GM21423 (cell line): Measurements from ENCODE around the gene WDR4.
"Not testable (repeated sequence)": the region's sequence is repeated elsewhere in the genome, so short reads cannot be mapped to it uniquely, and the experiment has no call there.

Experiments
- ATAC-seq: cut with Tn5 transposase; IDR thresholded peaks from one replicate; pipeline ENCODE4 v1.9.1; 2021; ENCODE audit warnings: mild to moderate bottlenecking, moderate library complexity; ENCODE audit not compliant: unreplicated experiment

Gene WDR4

DNA sequence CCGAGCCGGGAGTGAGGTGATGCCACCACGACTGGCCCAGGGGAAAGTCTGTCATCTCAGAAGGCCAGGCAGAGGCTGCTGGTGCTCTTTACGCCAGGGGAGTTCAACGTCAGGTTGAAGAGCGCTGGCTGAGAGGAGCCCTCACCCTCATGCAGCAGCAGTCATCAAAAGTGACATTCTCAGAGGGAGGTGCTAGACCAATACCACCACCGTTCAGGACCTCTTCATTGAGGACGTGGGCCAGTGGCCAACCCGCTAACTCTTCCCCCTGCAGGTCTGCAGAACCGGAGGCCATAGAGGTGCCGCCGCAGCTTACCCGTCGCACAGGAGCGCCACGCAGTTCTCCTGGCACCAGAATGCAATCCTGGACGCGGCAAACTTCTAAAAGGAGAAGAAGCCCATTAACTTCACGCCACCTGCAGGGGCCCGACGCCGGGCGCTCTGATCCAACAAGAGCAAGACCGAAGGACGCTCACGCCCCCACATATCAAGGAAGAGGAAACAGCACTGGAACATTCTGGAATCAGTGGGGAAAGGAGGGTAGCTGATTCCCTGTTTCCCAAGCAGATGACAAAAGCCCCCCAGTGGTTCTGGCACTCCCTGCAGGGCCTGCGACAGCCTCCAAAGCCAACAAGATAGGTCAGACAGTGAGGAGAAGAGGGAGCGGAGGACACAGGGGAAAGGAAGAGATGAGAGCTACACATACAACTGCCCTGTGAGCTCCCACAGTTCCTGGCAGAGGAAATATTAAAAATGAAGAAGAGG lies 24.9 kb downstream of the WDR4 start:
- no peak for ATAC-seq

GRCh38 chr21:42853621-42854020 lies 25.7 kb downstream of the WDR4 start:
- ATAC-seq, result no peak

- no peak for ATAC-seq
These were observed 26.3 kb downstream of the WDR4 start for GRCh38 chr21:42852925-42853570.

- no peak for ATAC-seq
These were observed 27.3 kb downstream of the WDR4 start for GRCh38 chr21:42851812-42852665.

DNA sequence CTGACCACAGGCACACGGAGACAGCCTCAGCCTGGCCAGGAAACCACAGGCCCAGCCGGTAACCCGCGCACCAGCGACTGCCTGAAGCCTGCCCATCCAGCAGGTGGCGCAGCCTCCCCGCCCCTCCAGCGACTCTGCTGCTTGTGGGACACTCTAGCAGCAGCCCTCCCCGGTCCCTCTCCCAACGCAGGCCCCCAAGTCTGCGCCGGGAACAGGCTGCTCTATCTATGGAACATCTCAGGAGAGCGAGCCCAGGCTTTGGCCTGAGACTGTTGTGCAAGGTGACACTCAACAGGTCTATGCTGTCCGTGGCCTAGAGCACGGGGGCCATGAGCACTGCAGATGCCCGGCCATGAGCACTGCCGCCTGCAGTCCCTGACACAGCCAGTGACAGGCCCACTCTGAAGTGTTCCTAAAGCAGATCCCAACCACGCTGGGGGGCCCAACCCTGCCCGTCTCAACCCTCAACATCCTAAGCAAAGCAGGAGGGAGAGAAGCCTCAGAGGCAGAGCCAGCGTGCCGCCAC lies 28.4 kb downstream of the WDR4 start:
- ATAC-seq, result no peak

DNA sequence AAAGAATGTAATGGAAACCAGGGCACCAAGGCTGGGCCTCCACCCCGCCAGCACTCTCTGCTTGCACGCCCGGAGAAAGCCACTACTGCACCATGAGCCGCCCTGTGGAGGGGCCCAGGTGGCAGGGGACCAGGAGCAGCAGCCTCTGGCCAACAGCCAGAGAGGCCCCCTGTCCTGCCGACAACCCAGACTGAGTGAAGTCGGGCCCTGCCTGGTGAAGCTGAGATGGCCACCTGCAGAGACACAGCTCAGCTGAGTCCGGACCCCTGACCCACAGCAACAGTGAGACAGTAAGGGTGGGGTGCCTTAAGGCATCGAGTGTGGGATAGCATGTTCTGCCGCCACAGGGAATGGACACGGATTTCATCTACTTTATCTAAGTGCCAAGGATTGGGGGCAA lies 28.9 kb downstream of the WDR4 start:
- ATAC-seq, result no peak

GRCh38 chr21:42849759-42850412 lies 29.5 kb downstream of the WDR4 start:
- no peak for ATAC-seq

- ATAC-seq, result no peak
These were observed 30.2 kb downstream of the WDR4 start for GRCh38 chr21:42848932-42849758.

GRCh38 chr21:42848144-42848931 lies 31.0 kb downstream of the WDR4 start:
- ATAC-seq, result not testable (repeated sequence)

DNA sequence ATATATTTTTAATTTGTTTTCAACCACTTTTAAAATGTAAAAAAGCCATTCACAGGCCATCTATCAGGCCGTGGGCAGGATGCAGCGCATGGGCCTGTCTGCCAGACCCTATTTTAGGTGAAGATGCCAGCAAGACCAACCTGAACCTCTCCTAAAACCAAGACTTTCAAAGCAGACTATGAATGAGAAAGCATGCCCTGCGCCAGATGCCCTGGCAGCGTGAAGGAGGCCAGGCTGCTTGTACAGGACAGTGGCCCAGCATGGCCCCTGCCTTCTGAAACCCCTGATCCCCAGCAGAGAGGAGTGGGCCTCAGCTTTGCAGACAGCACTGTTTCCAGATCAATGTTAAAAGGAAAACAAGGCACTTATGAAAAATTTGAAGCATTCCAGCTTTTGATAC lies 31.6 kb downstream of the WDR4 start:
- no peak for ATAC-seq

- no peak for ATAC-seq
These were observed 32.2 kb downstream of the WDR4 start for GRCh38 chr21:42847051-42847707.

DNA sequence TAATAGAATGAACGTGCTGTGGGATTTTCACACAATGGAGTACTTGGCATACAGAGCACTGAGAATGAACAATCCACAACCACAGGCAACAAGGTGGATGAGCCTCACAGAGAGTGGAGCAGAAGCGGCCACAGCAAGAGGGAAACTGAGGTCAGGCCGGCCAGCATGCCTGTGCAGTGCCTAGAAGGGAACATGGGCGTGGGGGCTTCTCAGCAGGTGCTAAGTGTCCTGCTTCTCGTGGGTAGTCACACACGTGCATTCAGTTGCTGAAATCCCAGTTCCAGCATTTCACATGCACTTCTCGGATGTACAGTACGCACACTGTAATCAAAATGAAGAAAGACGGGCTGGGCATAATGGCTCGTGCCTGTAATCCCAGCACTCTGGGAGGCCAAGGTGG lies 33.1 kb downstream of the WDR4 start:
- no peak for ATAC-seq

- no peak for ATAC-seq
These were observed 33.9 kb downstream of the WDR4 start for GRCh38 chr21:42845296-42845965.

GRCh38 chr21:42844411-42845113 lies 34.8 kb downstream of the WDR4 start:
- no peak for ATAC-seq

DNA sequence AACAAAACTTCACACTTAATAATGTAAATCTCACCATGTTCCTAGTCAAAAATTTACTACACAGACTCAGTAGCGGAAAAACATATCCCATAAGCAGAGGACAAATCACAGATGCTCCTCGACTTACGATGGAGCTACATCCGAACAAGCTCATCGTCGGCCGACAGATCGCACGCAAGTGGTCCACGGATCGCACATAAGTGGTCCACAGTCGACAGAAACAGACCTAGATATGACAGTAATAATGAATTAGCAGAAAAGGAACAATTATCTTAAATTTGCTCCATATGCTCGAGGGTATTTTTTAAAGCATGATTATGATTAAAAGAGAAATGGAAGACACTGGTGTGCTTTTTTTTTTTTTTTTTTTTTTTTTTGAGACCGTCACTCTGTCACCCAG lies 36.3 kb downstream of the WDR4 start:
- no peak for ATAC-seq

- not testable (repeated sequence) for ATAC-seq
These were observed 37.3 kb downstream of the WDR4 start for GRCh38 chr21:42841916-42842655.
